Dermis microvascular lymphatic vessel endothelial cell (primary cell): ENCODE measurements around the gene ITM2C. TPM values are rescaled to one million over a fixed set of nuclear protein-coding genes. Genes with fewer than 3 reads are reported as not detected.

Experiments
- DNase-seq, 2 donors: peaks; one replicate each; pipeline versions ENCODE4 v3.0.0 to v3.0.0-alpha.2; 2010; ENCODE audit warnings: low read depth in 2 of 2
- total RNA-seq: library from RNA; depleted of rRNA; stranded (reverse); fragments of >200 nt; gene quantifications from 2 replicates; pipeline ENCODE4 v1.2.1, GENCODE V29; 2014

Gene ITM2C
- total RNA-seq, 1 donor from 2014 or later: 31.6 TPM

DNA sequence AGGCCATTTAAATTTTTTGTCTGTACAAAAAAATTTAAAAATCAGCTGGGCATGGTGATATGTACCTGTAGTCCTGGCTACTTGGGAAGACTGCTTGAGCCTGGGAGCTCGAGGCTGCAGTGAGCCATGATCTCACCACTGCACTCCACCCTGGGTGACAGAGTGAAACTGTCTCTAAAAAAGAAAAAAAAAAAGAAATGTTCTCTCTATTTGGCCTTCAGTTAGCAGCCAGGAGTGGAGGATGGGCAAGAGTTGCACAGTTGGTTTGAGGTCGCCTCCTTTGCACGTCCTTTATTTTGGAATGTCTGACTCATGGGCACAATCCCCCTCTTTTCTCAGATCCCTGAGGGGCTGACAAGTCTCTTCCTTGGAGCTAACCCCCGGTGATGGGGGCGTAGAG is 26.3 kb downstream of the ITM2C start:
- DNase-seq: no peak

DNA sequence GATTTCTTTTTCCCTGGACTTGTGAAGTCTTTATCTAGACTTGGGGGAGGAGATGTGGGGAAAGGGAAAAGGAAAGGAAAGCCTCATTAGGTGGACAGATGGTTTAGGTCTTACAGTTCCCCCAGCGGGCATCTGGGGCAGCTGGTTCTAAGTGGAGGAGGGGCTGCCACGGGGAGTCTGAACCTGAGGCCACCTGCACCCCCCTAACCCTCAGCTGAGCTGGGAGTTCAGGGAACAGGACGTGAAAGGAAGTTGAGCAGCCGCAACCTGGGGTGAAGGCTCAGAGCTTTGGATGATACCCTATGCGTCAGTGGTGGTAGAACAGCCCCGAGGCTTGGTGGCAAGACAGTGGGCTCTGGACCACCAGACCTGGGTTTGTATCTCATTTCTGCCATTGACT is 26.8 kb downstream of the ITM2C start:
- no peak for DNase-seq

DNA sequence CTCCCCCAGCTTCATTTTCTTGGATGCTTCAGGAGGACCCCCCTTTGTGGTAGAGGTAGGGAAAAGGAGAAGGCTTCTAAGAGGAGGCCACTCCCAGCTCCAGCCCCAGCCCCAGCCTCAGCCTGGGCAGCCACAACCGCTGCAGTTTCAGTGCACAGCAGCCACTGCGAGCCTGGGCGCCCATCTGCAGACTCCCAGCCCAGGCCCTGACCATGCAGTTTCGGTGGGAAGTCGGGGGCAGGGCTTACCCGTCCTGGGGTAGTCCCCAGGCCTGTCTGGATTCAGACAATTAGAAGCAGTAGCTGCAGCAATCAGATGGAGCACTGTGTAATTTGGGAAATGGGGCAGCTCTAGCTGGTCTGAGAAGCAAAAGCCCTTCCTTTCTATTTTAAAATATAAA is 28.6 kb downstream of the ITM2C start:
- DNase-seq: no peak

DNA sequence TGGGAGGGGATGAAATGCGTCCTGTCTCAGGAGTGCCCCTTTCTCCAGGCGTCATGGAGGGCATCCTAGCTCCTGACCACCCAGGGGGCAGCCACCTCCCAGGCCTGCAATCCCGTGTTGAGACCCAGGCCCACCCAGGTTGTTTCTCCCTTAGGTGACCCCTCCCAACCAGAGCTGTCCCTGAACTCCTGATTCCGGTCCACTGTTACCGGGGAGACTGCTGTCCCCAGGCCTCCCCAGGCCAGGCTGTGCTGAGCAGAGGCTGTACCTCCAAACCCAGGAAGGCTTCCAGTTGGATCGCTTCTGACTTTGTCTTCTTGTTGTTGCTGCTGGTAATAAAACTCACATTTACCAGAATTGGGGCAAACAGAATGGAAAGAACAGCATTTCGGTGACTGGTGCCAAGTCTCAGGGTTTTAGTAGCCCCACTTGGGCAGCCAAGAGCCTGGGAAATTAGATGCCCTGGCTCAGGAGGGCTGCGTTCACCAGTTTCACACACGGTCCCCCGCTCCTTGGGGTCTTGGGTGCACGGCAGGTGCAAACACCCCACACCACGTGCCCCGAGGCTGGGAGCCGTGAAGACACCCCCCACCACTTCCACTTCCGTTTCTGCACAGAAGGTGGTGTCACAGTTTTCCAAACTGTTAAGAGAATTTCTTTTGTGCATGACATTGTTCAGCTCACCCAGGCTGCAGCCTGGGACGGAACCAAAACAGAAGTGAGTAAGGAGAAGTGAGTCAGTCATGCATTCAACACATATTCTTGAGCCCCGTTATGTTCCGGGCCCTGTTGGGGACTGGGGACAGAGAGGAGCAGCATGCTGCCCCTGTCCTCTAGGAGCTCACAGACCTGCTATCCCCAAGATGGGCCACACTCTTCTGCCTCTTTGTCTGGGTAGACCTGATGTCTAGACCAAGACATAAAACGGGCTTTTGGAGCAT is 29.4 kb downstream of the ITM2C start:
- no peak for DNase-seq

DNA sequence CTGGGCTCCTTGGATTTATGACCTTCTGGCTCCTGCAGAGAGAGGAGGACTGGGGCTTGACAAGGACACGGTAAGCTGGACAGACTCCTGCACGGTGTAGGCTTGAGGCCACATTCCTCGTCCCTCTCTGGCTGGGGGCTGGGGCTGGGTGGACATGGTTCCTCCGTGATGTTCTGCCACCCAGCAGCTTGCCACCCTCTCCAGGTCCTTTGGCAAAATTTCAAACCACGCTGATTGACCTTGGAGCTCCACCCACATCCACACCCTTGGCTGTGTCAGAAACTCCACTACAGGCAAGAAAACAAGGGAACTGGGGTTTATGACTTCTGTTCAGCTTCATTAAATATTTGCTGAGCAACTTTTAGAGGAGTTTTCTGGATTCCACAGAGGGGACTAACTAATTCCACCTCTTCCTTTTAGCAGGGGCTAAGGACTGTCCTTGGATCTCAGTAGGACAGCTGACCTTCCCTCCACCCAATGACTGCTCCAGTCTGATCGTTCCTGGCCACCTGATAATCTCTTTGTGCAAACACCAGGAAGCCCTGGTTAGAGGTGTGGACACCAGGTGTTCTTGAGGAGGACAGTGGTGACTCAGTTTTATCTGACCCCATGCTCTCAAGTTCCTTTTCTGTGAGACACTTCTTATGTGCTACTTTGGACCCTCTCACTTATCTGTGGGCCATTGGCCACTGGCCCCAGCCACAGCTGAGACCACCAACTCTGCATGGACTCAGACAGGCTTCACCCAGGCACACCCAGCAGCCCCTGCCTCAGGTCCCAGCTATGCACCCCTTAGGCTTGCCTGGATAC is 31.0 kb downstream of the ITM2C start:
- no peak for DNase-seq

DNA sequence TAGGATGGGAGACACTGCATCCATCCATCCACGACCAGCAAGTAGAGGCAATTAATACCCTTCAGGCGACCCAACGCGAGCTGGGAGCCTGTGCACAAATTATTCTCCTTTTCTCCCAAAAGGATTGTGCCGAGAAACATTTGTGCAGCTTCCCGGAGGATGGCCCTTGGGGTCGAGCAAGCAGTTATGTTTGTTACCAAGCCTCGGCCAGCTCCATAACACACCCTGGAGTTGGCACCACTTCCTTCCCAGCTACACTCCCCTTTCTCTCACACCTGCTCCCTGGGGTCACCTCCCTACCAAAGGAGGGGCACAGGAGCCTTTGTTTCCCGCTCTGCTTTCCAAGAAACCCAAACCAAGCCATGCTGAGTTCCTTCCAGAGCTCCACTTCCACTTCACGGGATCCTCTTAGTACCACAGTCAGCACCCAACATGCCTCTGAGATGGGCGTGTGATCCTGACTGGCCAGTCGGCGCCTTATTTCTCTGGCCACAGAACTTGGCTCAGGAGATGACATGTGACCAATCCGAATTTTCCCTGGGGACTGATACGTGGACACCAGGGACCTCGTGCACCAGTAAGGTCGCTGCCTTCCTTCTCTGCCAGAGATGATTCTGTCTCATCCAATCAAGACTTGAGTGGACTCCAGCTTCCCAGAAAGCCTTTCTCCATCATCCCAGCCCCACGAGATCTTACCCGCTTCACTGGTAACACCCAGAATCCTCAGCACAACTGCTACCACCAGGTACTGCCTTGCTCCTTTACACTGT is 31.8 kb downstream of the ITM2C start:
- no peak for DNase-seq

DNA sequence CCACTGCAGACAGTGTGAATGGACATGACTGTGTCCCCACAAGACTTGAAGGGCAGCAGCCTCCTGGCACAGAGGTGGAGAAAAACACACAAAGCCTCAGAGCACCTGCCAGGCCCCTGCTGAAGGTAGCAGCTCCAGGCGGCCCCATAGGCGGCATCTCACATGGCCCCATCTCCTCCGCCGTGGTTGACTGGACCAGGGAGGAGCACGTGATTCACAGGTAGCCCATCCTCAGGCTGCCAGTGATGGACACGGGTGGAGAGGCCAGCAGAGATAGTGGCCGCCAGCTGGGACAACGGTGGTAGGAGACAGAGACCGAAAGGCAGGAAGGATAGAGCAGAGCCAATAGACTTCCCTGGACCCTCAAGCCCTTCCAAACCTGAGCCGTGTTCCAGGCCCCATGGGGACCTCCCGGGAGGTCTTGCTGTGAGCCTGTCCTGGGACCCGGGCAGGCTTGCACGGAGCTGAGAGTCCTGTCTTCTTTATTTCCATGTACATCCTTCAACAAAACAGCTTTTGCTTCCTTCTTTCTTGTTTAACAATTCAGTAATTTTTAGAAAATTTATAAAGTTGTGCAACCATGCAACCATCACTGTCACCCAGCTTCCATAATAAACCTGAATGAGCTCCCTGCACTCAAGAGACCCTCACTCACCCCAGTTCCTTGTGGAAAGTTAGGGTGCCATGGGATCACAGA is 33.4 kb downstream of the ITM2C start:
- DNase-seq: no peak

DNA sequence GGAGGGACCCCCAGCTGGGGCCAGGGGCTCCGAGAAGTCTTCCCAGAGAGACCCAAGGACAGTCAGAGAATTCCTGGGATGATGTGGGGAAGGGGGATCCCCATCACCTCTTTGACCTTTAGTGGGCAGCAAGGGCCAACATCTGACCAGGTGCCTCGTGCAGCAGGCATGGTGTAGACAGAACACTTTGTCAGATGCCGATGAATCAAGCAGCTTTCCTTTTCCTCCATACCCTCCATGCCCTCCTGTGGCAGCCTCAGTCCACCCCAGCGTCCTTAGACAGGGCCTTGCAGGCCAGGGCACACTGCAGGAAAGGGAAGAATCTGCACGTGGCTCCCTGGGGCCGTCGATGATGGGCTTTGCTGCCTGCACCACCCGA is 34.0 kb downstream of the ITM2C start:
- no peak for DNase-seq

DNA sequence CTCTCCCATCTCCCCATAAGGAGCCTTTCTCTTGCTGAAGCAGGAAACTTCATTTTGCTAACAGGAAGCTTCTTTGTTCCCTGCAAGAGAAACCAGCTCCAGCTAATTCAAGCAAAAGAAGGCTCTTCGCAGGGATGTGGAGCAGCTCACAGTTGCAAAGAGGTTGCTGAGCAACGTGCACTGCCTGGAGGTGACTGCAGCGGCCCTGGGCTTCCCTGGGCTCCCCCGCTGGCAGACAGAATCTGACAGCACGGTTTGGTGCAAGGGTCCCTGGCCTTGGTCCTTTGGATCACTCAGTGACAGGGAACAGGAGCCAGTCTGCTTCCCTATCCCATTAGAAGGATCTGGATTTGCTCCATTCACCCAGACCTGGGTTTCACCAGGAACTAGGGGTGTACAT is 34.5 kb downstream of the ITM2C start:
- no peak for DNase-seq

DNA sequence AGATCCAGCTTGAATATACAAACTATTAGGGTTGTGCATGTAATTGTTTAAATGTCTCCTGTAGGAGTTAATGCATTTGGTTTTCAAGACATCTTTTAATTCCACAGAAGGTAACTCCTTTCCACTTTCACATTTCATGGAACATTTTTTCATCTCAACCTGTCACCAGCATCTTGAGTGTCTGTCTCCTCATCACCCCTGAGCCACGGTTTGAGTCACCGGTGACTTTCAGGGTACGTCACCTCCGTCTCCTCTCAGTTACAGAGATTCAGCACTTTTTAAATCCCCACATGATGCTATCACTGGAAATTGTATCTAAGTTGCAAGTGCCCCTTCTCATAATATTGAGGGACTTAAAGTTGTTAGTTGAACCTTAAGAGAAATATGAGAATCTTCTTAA is 35.0 kb downstream of the ITM2C start:
- no peak for DNase-seq

DNA sequence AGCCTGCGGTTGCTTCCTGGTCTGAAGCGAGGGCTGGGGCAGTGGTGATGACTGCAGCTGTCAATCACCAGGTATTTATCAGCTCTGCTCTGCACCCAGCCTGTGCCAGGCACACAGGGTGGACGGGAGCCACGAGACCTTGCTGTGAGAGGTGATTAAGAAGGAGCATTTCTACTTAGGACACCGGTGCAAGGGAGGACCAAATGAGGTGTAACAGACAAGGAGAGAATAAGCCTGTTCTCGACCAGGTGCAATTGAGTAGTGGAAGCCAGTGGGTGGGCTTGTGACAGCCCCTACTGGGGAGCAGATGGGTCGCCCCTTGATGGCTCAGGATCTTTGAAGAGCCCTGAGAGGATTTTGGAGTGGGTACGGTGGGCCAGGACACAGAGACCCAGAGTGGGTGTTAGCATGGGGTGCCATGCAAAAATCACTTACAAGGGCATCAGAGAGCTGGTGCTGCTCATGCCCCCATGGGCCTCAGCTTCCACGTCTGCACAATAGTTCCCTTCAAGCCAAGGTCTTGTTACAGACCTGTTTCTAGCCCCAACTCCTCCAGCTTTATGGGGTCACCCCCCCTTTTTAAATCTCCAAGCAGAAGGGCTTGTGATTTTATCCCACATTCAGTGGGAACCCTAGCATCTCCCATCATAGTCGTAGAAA is 35.7 kb downstream of the ITM2C start:
- DNase-seq: no peak

DNA sequence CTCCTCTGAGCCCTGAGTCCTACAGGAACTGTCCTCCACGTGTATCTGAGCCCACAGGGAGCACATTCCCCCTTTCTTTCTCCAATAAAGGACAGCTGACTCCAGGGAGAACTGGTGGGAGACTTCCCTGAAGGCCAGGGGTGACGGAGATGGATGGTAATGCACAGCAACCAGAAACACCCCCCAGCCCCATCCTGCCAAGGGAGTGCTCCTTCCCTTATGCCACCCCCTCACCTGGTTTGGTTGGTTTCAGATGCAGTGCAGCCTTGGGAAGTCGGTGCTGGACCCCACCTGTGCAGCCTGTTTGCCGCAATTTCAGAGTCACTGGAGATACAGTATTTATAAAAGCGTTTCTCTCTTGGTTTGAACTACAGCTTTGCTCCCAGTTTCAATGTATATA is 36.3 kb downstream of the ITM2C start:
- DNase-seq: no peak

DNA sequence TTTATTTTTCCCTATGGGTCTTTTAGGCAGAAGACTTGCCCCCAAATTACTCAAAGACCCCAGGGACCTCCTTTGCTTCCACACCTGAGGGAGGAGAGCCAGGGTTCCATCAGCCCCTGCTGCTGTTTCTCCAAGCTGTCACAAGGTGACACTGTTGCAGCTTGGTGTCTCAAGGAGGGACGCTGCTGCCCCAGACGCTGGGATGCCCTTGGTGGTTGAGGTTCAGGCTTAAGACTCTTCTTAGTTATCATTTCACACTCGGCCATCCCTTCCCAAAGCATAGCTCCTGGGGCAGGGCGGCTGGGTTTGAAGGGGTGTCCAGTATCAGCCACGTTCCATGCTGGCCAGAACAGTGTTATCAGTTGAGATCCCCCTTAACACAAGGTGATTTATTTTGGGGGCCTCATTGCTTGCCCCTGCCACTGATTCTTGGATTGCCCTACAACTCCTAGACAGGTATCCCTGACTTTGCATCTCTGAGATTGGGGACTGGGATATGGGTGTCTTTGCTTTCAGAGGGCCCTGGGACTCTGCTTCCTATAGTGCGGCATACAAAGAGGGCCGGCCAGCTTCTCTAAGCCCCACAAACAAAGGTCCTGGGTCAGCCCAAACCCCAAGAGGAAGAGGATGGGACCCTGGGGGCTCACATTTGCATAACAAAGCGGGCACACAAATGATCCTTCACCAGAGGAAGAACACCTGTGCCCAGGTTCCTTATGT is 37.6 kb downstream of the ITM2C start:
- peak; percentile 1 to 62 for DNase-seq

DNA sequence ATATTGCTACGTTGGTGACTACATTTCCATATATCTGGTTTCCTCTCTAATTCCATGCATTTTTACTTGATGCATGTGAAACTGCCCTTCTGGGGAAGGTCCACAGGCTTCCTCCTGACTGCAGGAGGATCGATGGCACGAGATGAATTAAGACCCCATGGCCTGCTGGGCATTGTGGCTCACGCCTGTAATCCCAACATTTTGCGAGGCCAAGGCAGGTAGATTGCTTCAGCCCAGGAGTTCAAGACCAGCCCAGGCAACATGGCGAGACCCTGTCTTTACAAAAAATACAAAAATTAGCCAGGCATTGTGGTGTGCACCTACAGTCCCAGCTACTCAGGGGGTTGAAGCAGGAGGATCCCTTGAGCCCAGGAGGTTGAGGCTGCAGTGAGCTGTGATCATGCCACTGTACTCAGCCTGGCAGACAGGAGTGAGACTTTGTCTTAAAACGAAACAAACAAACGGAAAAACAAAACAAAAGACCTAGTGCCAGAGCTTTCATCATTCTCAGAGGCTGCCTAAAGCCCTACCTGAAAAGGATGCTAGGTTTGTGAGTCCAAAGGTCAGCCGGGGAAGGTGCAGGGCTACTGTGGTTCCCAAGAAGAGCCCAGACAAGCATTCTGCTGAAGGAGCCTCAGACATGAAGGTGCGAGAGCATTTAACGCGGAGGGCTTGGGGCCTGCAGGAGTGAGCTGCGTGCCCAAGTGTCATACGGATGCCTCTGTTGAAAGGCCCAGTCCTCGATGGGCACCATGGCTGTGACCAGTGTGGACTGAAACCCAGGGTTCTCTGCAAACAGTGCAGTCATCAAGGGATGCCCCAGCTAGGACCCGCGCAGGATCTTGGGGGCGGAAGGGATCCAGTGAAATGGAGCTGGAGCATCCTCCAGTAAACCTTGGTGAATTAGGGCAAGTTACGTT is 38.7 kb downstream of the ITM2C start:
- DNase-seq: no peak

DNA sequence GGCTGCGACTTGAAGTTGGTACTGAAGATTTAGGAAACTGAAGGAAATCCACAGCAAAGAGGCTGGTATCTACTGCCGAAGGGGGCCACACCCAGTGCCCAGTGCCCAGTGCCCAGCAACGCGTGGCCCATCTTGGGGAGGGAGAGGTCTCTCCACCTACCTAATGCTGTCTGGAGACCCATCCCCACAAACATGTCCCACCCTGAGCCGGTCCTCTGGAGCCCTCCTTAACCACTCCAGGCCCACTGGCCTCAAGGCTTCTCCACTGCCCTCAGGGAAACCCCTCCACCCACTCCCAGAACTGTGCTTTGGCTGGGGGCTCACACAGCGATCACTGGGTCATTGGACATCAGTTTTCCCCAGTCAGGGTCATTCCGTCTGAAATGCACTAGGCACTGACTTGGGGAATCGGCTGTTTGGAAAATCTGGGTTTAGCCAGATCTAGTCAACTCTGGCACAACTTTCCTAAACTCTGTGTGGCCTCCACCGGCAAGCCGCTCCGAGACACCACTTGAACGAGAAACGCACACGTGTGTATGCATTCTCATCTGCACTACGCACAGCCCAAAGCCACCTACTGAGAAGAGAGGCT is 40.2 kb downstream of the ITM2C start:
- no peak for DNase-seq

DNA sequence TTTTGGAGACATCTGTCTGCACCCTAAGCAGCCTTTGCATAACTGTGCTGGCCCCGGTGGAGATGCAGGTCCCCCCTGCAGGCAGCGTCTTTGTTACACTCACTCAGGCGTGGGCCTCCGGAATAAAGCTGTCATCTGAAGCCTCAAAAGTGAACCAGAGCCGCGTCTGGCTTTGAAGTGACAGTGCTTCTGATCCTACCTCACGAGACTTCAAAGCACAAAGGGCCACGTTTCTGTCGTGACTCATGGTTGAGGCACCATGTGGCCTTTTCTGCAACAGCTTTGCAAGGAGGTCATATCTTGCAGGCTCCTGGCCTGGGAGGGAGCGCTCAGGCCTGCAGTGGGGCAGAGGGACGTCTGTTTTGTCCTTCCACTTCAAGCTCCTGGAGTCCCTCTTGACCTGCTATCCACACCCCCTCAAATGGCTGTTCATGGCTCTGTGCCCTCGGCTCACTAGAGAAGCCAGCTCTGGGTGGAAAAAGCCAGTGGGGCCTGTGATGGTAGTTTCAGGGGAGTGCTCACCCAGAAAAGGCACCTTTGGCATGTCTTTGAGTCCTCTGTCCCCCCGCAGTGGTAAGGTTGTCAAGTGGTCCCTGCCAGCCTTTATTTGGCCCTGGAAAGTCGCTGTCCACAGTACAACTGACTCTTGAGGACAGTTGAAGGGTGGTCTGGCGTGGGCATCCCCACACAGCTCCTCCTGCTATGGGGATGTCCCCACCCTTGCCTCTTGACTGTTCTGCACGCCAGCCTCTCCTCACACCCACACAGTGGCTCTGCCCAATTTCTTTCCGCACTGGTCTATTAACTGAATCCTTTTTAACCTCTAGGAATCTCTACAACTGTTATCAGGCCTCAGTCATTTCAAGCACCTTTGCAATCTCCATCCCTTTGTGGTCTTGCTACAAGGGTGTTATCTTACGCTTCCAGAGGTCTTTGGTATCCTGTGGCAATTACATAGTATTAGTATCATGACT is 41.0 kb downstream of the ITM2C start:
- DNase-seq: no peak

DNA sequence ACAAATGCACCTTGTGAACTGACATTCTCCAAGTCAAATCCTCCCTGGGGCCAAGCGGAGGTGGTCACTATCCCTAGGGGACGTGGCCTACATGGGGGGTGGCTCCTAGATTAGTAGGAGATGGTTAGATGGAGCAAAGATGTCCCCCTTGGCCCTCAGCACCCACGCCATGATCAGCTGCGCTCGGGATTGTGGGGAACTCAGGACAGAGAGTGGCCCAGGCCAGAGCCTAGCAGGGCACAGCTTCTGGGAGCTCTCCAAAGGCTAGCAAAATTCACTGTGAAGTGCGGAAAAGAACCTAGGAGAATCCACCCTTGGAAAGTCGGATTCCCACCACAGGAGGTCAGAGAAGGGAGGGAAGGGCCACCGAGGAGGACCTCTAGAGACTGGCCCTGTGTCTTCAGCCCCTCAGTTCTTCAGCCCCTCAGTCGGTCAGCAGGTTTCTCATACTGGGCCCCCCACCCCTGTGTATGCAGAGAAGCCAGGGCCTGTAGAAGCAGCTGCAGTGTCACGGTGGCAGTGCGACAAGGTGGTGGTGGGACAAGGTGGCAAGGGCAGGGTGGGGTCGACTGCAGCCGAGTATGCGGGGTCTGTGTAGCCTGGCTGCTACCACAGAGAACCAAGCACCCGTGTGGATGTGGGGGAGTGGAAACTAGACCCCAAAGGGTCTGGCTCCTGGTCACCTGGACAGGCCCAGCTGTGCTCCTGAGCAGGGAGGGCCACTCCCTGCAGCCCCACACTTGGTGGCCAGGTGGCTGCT is 41.9 kb downstream of the ITM2C start:
- no peak for DNase-seq
